Hepatocyte (in vitro differentiated cells): ENCODE results near the gene TNS2.

Source experiments
- EZH2 ChIP-seq: fragments of 200-600 bp; sonication (generic); IDR thresholded peaks from 2 replicates; pipeline ENCODE4 v1.6.1; 2016; ENCODE audit warnings: antibody characterized with exemption, mild to moderate bottlenecking, borderline replicate concordance
- TF ChIP-seq, protein P1 (sequence below): fragments of 200-600 bp; sonication (generic); IDR thresholded peaks from 2 replicates; pipeline ENCODE4 v1.5.1; 2016; ENCODE audit warnings: antibody characterized with exemption, mild to moderate bottlenecking; ENCODE audit not compliant: poor library complexity

DNA sequence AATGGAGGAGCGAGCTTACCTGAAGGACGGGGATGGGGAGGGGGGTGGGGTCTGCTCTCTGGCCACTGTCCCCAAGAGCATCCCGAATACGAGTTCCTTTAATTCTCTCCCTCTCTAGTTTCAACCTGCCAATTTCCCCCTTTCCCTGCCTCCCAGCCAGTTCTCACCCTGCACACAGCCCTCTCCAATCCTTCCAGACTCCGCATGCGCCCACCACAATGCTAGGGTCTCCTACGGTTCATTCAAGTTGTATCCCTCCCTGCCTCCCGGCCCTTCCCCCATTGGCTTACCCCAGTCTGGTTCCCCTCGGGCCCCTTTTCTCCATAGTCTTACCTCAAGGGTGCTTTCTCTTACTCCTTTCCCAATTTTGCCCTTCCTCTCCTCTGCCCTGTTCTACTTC, 46.9 kb downstream of the TNS2 start:
- TF ChIP-seq, protein P1, sequence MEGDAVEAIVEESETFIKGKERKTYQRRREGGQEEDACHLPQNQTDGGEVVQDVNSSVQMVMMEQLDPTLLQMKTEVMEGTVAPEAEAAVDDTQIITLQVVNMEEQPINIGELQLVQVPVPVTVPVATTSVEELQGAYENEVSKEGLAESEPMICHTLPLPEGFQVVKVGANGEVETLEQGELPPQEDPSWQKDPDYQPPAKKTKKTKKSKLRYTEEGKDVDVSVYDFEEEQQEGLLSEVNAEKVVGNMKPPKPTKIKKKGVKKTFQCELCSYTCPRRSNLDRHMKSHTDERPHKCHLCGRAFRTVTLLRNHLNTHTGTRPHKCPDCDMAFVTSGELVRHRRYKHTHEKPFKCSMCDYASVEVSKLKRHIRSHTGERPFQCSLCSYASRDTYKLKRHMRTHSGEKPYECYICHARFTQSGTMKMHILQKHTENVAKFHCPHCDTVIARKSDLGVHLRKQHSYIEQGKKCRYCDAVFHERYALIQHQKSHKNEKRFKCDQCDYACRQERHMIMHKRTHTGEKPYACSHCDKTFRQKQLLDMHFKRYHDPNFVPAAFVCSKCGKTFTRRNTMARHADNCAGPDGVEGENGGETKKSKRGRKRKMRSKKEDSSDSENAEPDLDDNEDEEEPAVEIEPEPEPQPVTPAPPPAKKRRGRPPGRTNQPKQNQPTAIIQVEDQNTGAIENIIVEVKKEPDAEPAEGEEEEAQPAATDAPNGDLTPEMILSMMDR, result no peak
- no peak for TF ChIP-seq EZH2
